Osteocyte (in vitro differentiated cells): ENCODE measurements around the gene PHLDA1. TPM values are rescaled to one million over a fixed set of nuclear protein-coding genes. Genes with fewer than 3 reads are reported as not detected.
A peak's percentile ranks its signal among the peaks of the same experiment; 100 is the strongest.

Experiments used
- DNase-seq: peaks from one replicate; pipeline ENCODE4 v3.0.0; 2021; ENCODE audit warnings: mixed read lengths; ENCODE audit not compliant: unreplicated experiment; ENCODE audit errors: extremely low spot score
- H3K27ac Mint-ChIP-seq: one replicate; pipeline ENCODE4 v1.8.0; 2021; ENCODE audit warnings: mild to moderate bottlenecking, mixed read lengths; ENCODE audit not compliant: unreplicated experiment
- H3K27me3 Mint-ChIP-seq: one replicate; pipeline ENCODE4 v1.8.0; 2021; ENCODE audit warnings: mixed read lengths; ENCODE audit not compliant: unreplicated experiment
- H3K36me3 Mint-ChIP-seq: one replicate; pipeline ENCODE4 v1.8.0; 2021; ENCODE audit warnings: mixed read lengths; ENCODE audit not compliant: unreplicated experiment
- H3K4me1 Mint-ChIP-seq: one replicate; pipeline ENCODE4 v1.8.0; 2021; ENCODE audit warnings: mixed read lengths; ENCODE audit not compliant: unreplicated experiment
- H3K4me3 Mint-ChIP-seq: one replicate; pipeline ENCODE4 v1.8.0; 2021; ENCODE audit warnings: mild to moderate bottlenecking, moderate library complexity, mixed read lengths; ENCODE audit not compliant: unreplicated experiment
- H3K9me3 Mint-ChIP-seq: one replicate; pipeline ENCODE4 v1.8.0; 2021; ENCODE audit warnings: mixed read lengths; ENCODE audit not compliant: unreplicated experiment
- total RNA-seq: library from RNA; stranded (reverse); gene quantifications from 2 replicates; pipeline ENCODE4 v1.2.1, GENCODE V29; 2021
- TF ChIP-seq, protein P1 (sequence below): fragments of 200-600 bp; sonication (generic); IDR thresholded peaks from 2 replicates; pipeline ENCODE4 v1.5.0; 2021; ENCODE audit warnings: antibody characterized with exemption, mild to moderate bottlenecking, moderate library complexity

PHLDA1 gene
- total RNA-seq, 1 donor from 2014 or later = 53.7 TPM

DNA sequence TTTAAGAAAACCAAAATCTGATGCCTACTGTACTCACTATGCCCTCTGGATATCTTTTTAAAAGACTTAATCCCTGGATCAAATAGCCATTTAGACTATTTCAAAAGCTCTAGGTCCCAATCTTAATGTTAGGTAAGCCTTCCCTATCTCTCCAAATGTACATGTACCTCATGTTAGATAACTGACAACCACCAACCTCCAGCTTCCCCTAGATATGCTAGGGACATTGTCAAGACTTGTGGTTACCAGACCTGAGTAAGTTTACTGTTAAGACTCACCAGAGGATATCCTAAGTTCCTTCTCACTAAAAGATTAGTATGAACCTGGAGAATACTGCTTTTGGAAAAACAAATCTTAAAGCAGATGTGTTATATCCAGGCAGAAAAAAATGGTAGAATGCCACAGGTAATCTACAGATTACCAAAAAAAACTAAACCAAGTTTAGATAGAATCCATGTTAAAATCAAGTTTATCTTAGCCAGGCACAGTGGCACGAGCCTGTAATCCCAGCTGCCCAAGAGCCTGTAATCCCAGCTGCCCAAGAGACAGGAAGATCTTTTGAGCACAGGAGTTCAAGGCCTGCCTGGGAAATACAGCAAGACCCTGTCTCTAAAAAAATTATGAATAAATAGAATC is 43.2 kb upstream of the PHLDA1 start:
- Mint-ChIP-seq H3K9me3 (peaks cover 8% of the 10 kb centered on the region), H3K27me3 (no peaks in the 10 kb centered on the region), H3K27ac (peak overlapping the region; percentile 11), H3K4me1 (peaks cover 41% of the 10 kb centered on the region), H3K36me3 (peaks cover 40% of the 10 kb centered on the region), H3K4me3 (no peak overlapping the region)
- TF ChIP-seq, protein P1, sequence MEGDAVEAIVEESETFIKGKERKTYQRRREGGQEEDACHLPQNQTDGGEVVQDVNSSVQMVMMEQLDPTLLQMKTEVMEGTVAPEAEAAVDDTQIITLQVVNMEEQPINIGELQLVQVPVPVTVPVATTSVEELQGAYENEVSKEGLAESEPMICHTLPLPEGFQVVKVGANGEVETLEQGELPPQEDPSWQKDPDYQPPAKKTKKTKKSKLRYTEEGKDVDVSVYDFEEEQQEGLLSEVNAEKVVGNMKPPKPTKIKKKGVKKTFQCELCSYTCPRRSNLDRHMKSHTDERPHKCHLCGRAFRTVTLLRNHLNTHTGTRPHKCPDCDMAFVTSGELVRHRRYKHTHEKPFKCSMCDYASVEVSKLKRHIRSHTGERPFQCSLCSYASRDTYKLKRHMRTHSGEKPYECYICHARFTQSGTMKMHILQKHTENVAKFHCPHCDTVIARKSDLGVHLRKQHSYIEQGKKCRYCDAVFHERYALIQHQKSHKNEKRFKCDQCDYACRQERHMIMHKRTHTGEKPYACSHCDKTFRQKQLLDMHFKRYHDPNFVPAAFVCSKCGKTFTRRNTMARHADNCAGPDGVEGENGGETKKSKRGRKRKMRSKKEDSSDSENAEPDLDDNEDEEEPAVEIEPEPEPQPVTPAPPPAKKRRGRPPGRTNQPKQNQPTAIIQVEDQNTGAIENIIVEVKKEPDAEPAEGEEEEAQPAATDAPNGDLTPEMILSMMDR = no peak
- no peak for DNase-seq

DNA sequence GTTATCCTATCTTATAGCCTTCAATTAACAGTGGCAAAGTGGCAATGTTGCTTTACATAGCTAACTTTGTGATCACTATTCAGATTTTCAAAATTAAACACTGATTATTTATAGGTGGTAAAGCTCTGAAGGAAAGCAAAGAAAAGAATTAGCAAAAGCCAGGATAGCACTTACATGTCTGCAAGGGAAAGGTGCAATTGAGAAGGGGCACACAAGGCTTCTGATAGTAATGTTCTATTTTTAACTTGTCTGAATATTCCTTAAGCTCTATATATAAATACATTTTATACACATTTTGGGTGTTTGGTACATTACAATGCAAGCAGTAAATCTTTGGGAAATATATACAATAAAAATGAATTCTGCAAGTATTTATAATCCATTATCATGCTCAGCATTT is 42.0 kb upstream of the PHLDA1 start:
- Mint-ChIP-seq H3K27me3 (no peaks in the 10 kb centered on the region), H3K36me3 (peaks cover 38% of the 10 kb centered on the region), H3K4me1 (peaks cover 45% of the 10 kb centered on the region), H3K27ac (no peak overlapping the region), H3K4me3 (no peak overlapping the region), H3K9me3 (peaks cover 5% of the 10 kb centered on the region)
- DNase-seq = no peak
- TF ChIP-seq, protein P1 = no peak

DNA sequence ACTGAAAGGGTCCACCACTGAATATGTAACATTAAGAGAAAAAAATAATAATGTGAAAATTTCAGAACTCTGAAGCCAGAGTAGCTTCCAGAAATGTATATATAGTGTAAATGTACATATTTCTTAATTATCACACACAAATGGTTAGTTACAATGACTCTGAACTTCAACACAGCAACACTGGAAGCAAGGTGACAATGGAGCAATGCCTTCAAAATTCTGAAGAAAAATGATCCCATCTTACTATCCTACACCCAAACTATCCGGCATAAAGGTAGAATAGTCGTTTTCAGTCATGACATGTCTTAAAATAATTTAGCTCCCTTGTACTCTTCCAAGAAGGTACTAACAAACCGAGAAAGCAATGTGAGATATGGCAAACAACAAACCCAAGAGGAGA is 41.0 kb upstream of the PHLDA1 start:
- Mint-ChIP-seq H3K4me1 (peaks cover 48% of the 10 kb centered on the region), H3K4me3 (no peak overlapping the region), H3K36me3 (peaks cover 41% of the 10 kb centered on the region), H3K27ac (no peak overlapping the region), H3K9me3 (no peaks in the 10 kb centered on the region), H3K27me3 (no peaks in the 10 kb centered on the region)
- TF ChIP-seq, protein P1 = no peak
- no peak for DNase-seq

DNA sequence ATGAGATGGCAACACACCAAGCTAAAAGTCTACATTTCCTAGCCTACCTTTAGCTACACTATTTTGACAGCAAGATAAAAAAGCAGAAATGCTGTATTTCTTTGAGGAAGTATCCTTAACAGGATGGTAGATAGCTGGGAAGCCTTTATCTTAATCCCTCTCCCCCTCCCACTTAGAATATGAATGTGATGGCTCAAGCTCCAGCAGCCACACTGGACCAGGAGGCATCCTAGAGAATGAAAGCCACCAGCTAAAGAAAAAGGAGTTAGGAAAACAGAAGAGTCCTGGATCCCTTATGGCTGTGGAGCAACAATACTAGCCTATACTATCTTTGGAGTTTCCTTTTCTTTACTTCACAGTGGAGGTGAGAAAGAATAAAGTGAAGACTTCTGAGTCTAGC is 37.8 kb upstream of the PHLDA1 start:
- no peak for DNase-seq
- no peak overlapping the region for H3K27ac Mint-ChIP-seq
- no peak overlapping the region for H3K4me3 Mint-ChIP-seq
- TF ChIP-seq, protein P1 = no peak
- H3K36me3 Mint-ChIP-seq = peaks cover 61% of the 10 kb centered on the region
- peaks cover 33% of the 10 kb centered on the region for H3K4me1 Mint-ChIP-seq
- H3K27me3 Mint-ChIP-seq = no peaks in the 10 kb centered on the region
- peaks cover 16% of the 10 kb centered on the region for H3K9me3 Mint-ChIP-seq

DNA sequence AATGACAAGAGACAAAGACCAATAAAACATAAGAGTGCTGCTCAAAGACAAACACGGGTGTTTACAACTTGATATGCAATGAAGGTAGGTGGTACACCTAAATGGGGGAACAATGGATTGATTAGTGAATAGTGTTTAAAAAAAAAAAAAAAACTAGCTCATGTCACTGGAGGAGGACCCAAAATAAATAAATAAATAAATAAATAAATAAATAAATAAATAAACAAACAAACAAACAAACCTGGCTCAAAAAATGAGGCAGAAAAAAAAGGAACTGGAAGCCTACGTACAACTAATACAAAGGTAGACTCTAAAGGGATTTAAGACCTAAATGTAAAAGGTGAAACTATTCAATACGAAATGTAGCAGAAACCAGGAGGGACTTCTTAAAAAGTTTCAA is 34.3 kb upstream of the PHLDA1 start:
- Mint-ChIP-seq H3K27me3 (no peaks in the 10 kb centered on the region), H3K27ac (no peak overlapping the region), H3K4me3 (no peak overlapping the region), H3K9me3 (peaks cover 20% of the 10 kb centered on the region), H3K36me3 (peaks cover 68% of the 10 kb centered on the region), H3K4me1 (peaks cover 10% of the 10 kb centered on the region)
- TF ChIP-seq, protein P1 = no peak
- no peak for DNase-seq
